HepG2 (cell line): ENCODE measurements around the gene EYA2. TPM values are rescaled to one million over a fixed set of nuclear protein-coding genes. Genes with fewer than 3 reads are reported as not detected.

Experiments
- ETV5 ChIP-seq: IDR thresholded peaks from 2 replicates; pipeline ENCODE4 v1.6.1; 2018; ENCODE audit warnings: missing biosample characterization, missing genetic modification reagents, inconsistent platforms, borderline replicate concordance
- FOXJ3 ChIP-seq: sonication (generic); formaldehyde crosslinking; IDR thresholded peaks from 2 replicates; pipeline ENCODE4 v1.4.0; 2020; ENCODE audit warnings: missing genetic modification reagents, mild to moderate bottlenecking, borderline replicate concordance
- HOMEZ ChIP-seq: IDR thresholded peaks from 2 replicates; pipeline ENCODE4 v1.6.1; 2016; ENCODE audit warnings: low read depth
- IRX3 ChIP-seq: sonication (generic); formaldehyde crosslinking; IDR thresholded peaks from 2 replicates; pipeline ENCODE4 v1.8.1; 2023; ENCODE audit warnings: mild to moderate bottlenecking, low read depth, missing genetic modification reagents, borderline replicate concordance
- ISL2 ChIP-seq: sonication (generic); formaldehyde crosslinking; IDR thresholded peaks from 2 replicates; pipeline ENCODE4 v1.5.0; 2020; ENCODE audit warnings: missing genetic modification reagents
- KDM6A ChIP-seq: IDR thresholded peaks from 2 replicates; pipeline ENCODE4 v1.6.1; 2016; ENCODE audit warnings: low read depth
- LRRFIP1 ChIP-seq: sonication (generic); formaldehyde crosslinking; conservative IDR thresholded peaks from 2 replicates; pipeline ENCODE4 v1.4.0; 2020; ENCODE audit warnings: missing genetic modification reagents
- MXI1 ChIP-seq: IDR thresholded peaks from 3 replicates; pipeline ENCODE4 v1.6.1; 2012; ENCODE audit warnings: low read depth, low read length, inconsistent platforms, borderline replicate concordance
- SALL1 ChIP-seq: sonication (generic); formaldehyde crosslinking; IDR thresholded peaks from 2 replicates; pipeline ENCODE4 v1.8.0; 2022; ENCODE audit warnings: mild to moderate bottlenecking, missing genetic modification reagents
- SCMH1 ChIP-seq: sonication (generic); formaldehyde crosslinking; IDR thresholded peaks from 2 replicates; pipeline ENCODE4 v1.9.0; 2021; ENCODE audit warnings: missing genetic modification reagents, mild to moderate bottlenecking, borderline replicate concordance
- TOPORS ChIP-seq: sonication (generic); formaldehyde crosslinking; IDR thresholded peaks from 2 replicates; pipeline ENCODE4 v1.8.0; 2023; ENCODE audit warnings: mild to moderate bottlenecking, missing genetic modification reagents
- ZNF256 ChIP-seq: sonication (generic); formaldehyde crosslinking; conservative IDR thresholded peaks from 2 replicates; pipeline ENCODE4 v1.4.0; 2020; ENCODE audit warnings: missing genetic modification reagents
- ZNF292 ChIP-seq: sonication (generic); formaldehyde crosslinking; IDR thresholded peaks from 2 replicates; pipeline ENCODE4 v1.8.1; 2022; ENCODE audit warnings: mild to moderate bottlenecking, low read depth, missing genetic modification reagents, borderline replicate concordance
- ZNF432 ChIP-seq: sonication (generic); formaldehyde crosslinking; IDR thresholded peaks from 2 replicates; pipeline ENCODE4 v1.5.0; 2020; ENCODE audit warnings: missing genetic modification reagents, mild to moderate bottlenecking, borderline replicate concordance
- ZNF496 ChIP-seq: sonication (generic); formaldehyde crosslinking; IDR thresholded peaks from 2 replicates; pipeline ENCODE4 v1.8.1; 2023; ENCODE audit warnings: mild to moderate bottlenecking, moderate library complexity, missing genetic modification reagents; ENCODE audit not compliant: insufficient replicate concordance
- ZNF7 ChIP-seq: IDR thresholded peaks from 2 replicates; pipeline ENCODE4 v1.6.1; 2016; ENCODE audit warnings: missing biosample characterization, missing genetic modification reagents
- ZNF773 ChIP-seq: sonication (generic); formaldehyde crosslinking; IDR thresholded peaks from 2 replicates; pipeline ENCODE4 v1.4.0; 2020; ENCODE audit warnings: missing genetic modification reagents, borderline replicate concordance
- polyA plus RNA-seq, 8 experiments: library from polyadenylated mRNA; depleted of rRNA in 3 of 8; stranded (reverse) in 7 of 8; unstranded in 1 of 8; fragments of >200 nt; fragmentation: Illumina TruSeq in 4 of 8; extraction: Trizol in 4 of 8; gene quantifications; 2 replicates each; pipeline versions ENCODE4 v1.2.1 to v1.2.3, GENCODE V29; 2011 to 2016; ENCODE audit warnings: low read depth in 4 of 8, missing spikeins in 1 of 8, mixed read lengths in 1 of 8; ENCODE audit not compliant: insufficient read depth in 1 of 8
- total RNA-seq, 5 experiments: library from RNA; depleted of rRNA; stranded (reverse); fragments of >200 nt; fragmentation: Illumina TruSeq; extraction: Trizol; gene quantifications; 2 replicates each; pipeline ENCODE4 v1.2.3, GENCODE V29; 2016; ENCODE audit warnings: low read depth in 1 of 5
- TF ChIP-seq, protein P1 (sequence below): sonication (generic); formaldehyde crosslinking; IDR thresholded peaks from 2 replicates; pipeline ENCODE4 v1.9.0; 2022; ENCODE audit warnings: low read depth, missing genetic modification reagents
- TF ChIP-seq, protein P2 (sequence below): sonication (generic); formaldehyde crosslinking; IDR thresholded peaks from 2 replicates; pipeline ENCODE4 v1.9.0; 2021; ENCODE audit warnings: missing genetic modification reagents, borderline replicate concordance
- TF ChIP-seq, protein P3 (sequence below): sonication (generic); formaldehyde crosslinking; IDR thresholded peaks from 2 replicates; pipeline ENCODE4 v1.4.0; 2020; ENCODE audit warnings: mild to moderate bottlenecking, missing genetic modification reagents

Gene EYA2
- total and polyA plus RNA-seq, 2 of the 13 experiments (the other 11 are each of a cell fraction or from before 2014, with no cell fraction given): not detected

- TF ChIP-seq, protein P1, sequence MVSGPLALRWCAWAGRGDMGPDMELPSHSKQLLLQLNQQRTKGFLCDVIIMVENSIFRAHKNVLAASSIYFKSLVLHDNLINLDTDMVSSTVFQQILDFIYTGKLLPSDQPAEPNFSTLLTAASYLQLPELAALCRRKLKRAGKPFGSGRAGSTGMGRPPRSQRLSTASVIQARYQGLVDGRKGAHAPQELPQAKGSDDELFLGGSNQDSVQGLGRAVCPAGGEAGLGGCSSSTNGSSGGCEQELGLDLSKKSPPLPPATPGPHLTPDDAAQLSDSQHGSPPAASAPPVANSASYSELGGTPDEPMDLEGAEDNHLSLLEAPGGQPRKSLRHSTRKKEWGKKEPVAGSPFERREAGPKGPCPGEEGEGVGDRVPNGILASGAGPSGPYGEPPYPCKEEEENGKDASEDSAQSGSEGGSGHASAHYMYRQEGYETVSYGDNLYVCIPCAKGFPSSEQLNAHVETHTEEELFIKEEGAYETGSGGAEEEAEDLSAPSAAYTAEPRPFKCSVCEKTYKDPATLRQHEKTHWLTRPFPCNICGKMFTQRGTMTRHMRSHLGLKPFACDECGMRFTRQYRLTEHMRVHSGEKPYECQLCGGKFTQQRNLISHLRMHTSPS (CRISPR knock-in tag): peak; percentile 75
- peak; percentile 90 for TF ChIP-seq SALL1 (CRISPR knock-in tag)
- TF ChIP-seq ZNF773: no peak; the same call in 1 of the 2 replicates
- TF ChIP-seq ZNF496: no peak
- no peak for TF ChIP-seq ZNF432 (CRISPR knock-in tag)
- 0 out of 2 replicates have a peak, but pooled peaks have one; percentile 28 for TF ChIP-seq TOPORS (CRISPR knock-in tag)
- peak; percentile 97 for TF ChIP-seq ZNF7
- TF ChIP-seq IRX3: no peak
- TF ChIP-seq HOMEZ (CRISPR knock-in tag): peak; percentile 91; the same call in 1 of the 2 replicates
- peak; percentile 89; the same call in 1 of the 2 replicates for TF ChIP-seq ISL2 (CRISPR knock-in tag)
- TF ChIP-seq, protein P2, sequence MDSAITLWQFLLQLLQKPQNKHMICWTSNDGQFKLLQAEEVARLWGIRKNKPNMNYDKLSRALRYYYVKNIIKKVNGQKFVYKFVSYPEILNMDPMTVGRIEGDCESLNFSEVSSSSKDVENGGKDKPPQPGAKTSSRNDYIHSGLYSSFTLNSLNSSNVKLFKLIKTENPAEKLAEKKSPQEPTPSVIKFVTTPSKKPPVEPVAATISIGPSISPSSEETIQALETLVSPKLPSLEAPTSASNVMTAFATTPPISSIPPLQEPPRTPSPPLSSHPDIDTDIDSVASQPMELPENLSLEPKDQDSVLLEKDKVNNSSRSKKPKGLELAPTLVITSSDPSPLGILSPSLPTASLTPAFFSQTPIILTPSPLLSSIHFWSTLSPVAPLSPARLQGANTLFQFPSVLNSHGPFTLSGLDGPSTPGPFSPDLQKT (CRISPR knock-in tag): no peak
- TF ChIP-seq ETV5: peak; percentile 60; the same call in 1 of the 2 replicates
- TF ChIP-seq SCMH1 (CRISPR knock-in tag): no peak
- peak; percentile 87; the same call in 1 of the 3 replicates for TF ChIP-seq MXI1
- peak; percentile 44 for TF ChIP-seq ZNF292 (CRISPR knock-in tag)
- TF ChIP-seq FOXJ3 (CRISPR knock-in tag): peak; percentile 71; the same call in 1 of the 2 replicates
- TF ChIP-seq LRRFIP1 (CRISPR knock-in tag): no peak
- TF ChIP-seq, protein P3, sequence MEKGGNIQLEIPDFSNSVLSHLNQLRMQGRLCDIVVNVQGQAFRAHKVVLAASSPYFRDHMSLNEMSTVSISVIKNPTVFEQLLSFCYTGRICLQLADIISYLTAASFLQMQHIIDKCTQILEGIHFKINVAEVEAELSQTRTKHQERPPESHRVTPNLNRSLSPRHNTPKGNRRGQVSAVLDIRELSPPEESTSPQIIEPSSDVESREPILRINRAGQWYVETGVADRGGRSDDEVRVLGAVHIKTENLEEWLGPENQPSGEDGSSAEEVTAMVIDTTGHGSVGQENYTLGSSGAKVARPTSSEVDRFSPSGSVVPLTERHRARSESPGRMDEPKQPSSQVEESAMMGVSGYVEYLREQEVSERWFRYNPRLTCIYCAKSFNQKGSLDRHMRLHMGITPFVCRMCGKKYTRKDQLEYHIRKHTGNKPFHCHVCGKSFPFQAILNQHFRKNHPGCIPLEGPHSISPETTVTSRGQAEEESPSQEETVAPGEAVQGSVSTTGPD: 0 out of 2 replicates have a peak, but pooled peaks have one; percentile 70
- peak; percentile 86 for TF ChIP-seq KDM6A (CRISPR knock-in tag)
- TF ChIP-seq ZNF256: no peak
Measured at GRCh38 chr20:47233333-47234188, 338.9 kb downstream of the EYA2 start (continued).
